AG04450 (cell line): ENCODE measurements around the gene CAMP. TPM values are rescaled to one million over a fixed set of nuclear protein-coding genes. Genes with fewer than 3 reads are reported as not detected.
"Not testable (repeated sequence)": the region's sequence is repeated elsewhere in the genome, so short reads cannot be mapped to it uniquely, and the experiment has no call there.

Source experiments
- CTCF ChIA-PET: fragments of 300-600, 350-600 bp; formaldehyde crosslinking; extraction: SDS; loops from one replicate; lab custom pipeline; 2022; ENCODE audit warnings: antibody characterized with exemption, inconsistent platforms; lab: Charles Lee
- POLR2A ChIA-PET: fragments of 350-600 bp; formaldehyde crosslinking; extraction: SDS; loops from one replicate; lab custom pipeline; 2021; ENCODE audit warnings: antibody characterized with exemption, inconsistent platforms; lab: Yijun Ruan, JAX
- DNase-seq: peaks from one replicate; pipeline ENCODE4 v3.0.0-alpha.2; 2011; ENCODE audit warnings: low read depth, low spot score
- H3K27ac ChIP-seq: one replicate; pipeline ENCODE4 v1.5.1; 2012; ENCODE audit warnings: low read depth, low read length, control low read depth
- H3K27me3 ChIP-seq: one replicate; pipeline ENCODE4 v1.6.0; 2012; ENCODE audit warnings: low read length; ENCODE audit not compliant: control insufficient read depth, insufficient read depth
- H3K4me3 ChIP-seq: 2 replicates; pipeline ENCODE4 v1.5.1; 2011; ENCODE audit warnings: mild to moderate bottlenecking, low read depth, low read length, control low read depth
- H3K9me3 ChIP-seq: 2 replicates; pipeline ENCODE4 v1.5.1; 2012; ENCODE audit warnings: low read length; ENCODE audit not compliant: control insufficient read depth, insufficient read depth
- polyA plus RNA-seq: library from polyadenylated mRNA; depleted of rRNA; stranded (reverse); fragments of >200 nt; gene quantifications from 2 replicates; pipeline ENCODE4 v1.2.3, GENCODE V29; 2011
- TF ChIP-seq, protein P1 (sequence below): IDR thresholded peaks from 2 replicates; pipeline ENCODE4 v1.5.1; 2011; ENCODE audit warnings: low read depth, low read length, control low read depth, inconsistent platforms

The CAMP gene
- polyA plus RNA-seq, 1 experiment: not detected

DNA sequence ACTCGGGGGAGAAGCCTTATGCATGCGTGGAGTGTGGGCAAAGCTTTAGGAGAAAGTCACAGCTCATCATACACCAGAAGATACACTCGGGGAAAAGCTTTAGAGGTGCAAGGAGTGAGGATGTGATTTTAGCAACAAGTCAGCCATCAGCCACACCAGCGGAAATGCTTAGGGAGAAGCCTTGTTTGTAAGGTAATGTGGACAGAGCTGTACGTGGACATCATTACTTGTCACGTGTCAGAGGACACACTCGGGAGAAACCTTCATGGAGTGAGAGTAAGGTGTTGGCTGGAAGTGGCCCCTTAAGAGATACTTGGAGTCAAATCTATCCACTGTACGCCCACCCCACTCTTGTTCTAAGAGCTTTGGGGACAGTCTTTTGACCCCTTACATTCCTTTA, 46.3 kb downstream of the CAMP start:
- CTCF ChIA-PET: interaction anchor here (2.3 to 12.2 kb wide), 2 partner anchors 131 to 165 kb away, joined by 6 to 404 read pairs; no protein-coding TSS in a partner anchor
- POLR2A ChIA-PET: no interaction called here
- DNase-seq: no peak
- Histone ChIP-seq H3K27ac (no peak overlapping the region), H3K4me3 (no peak overlapping the region), H3K27me3 (no peaks in the 10 kb centered on the region), H3K9me3 (peaks cover 12% of the 10 kb centered on the region)
- TF ChIP-seq, protein P1, sequence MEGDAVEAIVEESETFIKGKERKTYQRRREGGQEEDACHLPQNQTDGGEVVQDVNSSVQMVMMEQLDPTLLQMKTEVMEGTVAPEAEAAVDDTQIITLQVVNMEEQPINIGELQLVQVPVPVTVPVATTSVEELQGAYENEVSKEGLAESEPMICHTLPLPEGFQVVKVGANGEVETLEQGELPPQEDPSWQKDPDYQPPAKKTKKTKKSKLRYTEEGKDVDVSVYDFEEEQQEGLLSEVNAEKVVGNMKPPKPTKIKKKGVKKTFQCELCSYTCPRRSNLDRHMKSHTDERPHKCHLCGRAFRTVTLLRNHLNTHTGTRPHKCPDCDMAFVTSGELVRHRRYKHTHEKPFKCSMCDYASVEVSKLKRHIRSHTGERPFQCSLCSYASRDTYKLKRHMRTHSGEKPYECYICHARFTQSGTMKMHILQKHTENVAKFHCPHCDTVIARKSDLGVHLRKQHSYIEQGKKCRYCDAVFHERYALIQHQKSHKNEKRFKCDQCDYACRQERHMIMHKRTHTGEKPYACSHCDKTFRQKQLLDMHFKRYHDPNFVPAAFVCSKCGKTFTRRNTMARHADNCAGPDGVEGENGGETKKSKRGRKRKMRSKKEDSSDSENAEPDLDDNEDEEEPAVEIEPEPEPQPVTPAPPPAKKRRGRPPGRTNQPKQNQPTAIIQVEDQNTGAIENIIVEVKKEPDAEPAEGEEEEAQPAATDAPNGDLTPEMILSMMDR: no peak

DNA sequence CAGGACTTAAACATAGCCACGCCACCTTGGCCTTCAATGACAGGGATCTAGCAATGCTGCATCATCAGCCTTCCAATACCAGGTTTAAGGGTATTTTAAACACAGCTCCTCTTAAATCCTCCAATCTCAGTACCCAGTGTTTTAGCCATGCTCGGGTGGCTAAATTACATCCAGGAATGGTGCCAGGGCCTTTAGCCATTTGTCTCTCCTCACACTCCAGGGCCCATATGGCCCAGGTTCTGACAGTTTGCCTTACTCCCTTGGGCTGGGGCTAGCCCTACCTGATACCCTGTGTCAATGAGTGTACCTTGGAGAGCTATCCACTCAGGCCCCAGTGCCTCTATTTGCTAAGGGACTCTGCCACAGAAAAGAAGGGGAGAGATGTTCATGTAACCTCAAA, 47.0 kb downstream of the CAMP start:
- ChIA-PET CTCF (interaction anchor here (0.6 to 12.2 kb wide), 4 partner anchors 76 to 340 kb away, joined by 3 to 404 read pairs (median 5); no protein-coding TSS in a partner anchor), POLR2A (interaction anchor here (0.8 kb wide), 1 partner anchor 166 kb away, joined by 3 read pairs; no protein-coding TSS in a partner anchor)
- H3K9me3 ChIP-seq: peaks cover 12% of the 10 kb centered on the region
- no peak for DNase-seq
- no peak overlapping the region for H3K27ac ChIP-seq
- TF ChIP-seq, protein P1: no peak
- no peak overlapping the region for H3K4me3 ChIP-seq
- no peaks in the 10 kb centered on the region for H3K27me3 ChIP-seq

DNA sequence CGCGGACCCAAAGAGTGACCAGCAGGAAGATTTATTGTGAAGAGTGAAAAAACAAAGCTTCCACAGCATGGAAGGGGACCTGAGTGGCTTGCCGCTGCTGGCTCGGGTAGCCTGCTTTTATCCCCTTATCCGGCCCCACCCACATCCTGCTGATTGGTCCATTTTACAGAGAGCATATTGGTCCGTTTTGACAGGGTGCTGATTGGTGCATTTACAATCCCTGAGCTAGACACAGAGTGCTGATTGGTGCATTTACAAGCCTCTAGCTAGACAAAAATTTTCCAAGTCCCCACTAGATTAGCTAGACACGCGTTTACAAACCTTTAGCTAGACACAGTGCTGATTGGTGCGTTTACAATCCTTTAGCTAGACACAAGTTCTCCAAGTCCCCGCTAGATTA, 47.9 kb downstream of the CAMP start:
- not testable (repeated sequence) for H3K4me3 ChIP-seq, DNase-seq, H3K27me3 ChIP-seq, H3K27ac ChIP-seq
- CTCF ChIA-PET: interaction anchor here (0.6 to 12.2 kb wide), 5 partner anchors 130 to 278 kb away, joined by 4 to 404 read pairs (median 6); no protein-coding TSS in a partner anchor
- H3K9me3 ChIP-seq: peaks cover 12% of the 10 kb centered on the region
- POLR2A ChIA-PET: interaction anchor here (0.6 kb wide), 2 partner anchors 288 to 289 kb away, joined by 3 read pairs; no protein-coding TSS in a partner anchor

DNA sequence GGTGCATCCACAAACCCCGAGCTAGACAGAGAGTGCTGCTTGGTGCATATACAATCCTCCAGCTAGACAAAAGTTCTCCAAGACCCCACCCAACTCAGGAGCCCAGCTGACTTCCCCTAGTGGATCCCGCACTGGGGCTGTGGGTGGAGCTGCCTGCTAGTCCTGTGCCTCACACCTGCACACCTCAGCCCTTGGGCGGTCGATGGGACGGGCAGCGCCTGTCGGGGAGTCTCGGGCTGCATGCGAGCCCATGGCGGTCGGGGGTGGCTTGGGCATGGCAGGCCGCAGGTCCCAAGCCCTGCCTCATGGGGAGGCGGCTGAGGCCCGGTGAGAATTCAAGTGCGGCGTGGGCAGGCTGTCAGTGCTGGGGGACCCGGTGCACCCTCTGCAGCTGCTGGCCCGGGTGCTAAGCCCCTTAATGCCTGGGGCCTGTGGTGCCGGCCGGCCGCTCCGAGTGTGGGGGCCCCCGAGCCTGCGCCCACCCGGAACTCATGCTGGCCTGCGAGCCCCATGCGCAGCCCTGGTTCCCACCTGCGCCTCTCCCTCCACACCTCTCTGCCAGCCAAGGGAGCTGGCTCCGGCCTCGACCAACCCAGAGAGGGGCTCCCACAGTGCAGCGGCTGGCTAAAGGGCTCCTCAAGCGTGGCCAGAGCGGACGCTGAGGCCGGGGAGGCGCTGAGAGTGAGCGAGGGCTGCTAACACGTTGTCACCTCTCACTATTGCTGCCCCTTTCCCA, 48.6 kb downstream of the CAMP start:
- CTCF ChIA-PET: interaction anchor here (0.8 to 12.2 kb wide), 6 partner anchors 77 to 277 kb away, joined by 3 to 404 read pairs (median 6); partner anchors contain the start of genes CCDC51 and TMA7
- POLR2A ChIA-PET: interaction anchor here (0.6 kb wide), 3 partner anchors 269 to 289 kb away, joined by 3 read pairs; no protein-coding TSS in a partner anchor
- no peaks in the 10 kb centered on the region for H3K27me3 ChIP-seq

DNA sequence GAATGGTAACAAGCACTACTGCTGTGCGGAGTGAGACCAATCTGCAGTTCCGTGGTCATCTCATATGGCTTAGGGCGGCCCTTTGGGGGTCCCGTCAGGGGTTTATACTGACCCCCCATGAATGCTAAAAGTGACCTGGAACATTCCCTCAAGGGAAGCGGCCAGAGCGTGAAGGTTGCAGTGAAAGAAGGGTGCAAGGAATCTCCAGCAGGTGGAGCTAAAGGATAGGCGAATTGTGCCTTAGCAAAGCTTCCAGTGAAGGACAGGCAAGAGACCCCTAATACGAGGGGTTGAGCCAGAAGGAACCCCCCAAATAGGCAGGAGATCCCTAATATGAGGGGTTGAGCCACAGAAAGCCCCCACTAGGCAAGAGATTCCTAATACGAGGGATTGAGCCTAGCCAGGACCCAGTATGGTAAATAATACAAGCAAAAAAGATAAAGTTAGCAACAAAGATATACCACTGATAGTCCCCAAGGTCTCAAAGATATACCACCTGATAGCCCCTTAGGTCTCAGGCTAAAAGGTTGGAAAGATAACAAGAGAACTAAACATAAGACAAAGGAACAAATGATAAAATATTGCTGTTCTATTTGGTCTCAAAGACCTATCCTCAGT, 50.4 kb downstream of the CAMP start:
- ChIA-PET CTCF (interaction anchor here (1.0 to 12.2 kb wide), 7 partner anchors 14 to 275 kb away, joined by 3 to 404 read pairs (median 6); partner anchors contain the start of gene CCDC51), POLR2A (interaction anchor here (0.9 kb wide), 1 partner anchor 162 kb away, joined by 5 read pairs; no protein-coding TSS in a partner anchor)
- peaks cover 12% of the 10 kb centered on the region for H3K9me3 ChIP-seq
- no peak overlapping the region for H3K4me3 ChIP-seq
- no peak overlapping the region for H3K27ac ChIP-seq
- DNase-seq: peak; percentile 13
- TF ChIP-seq, protein P1: peak; percentile 84
- no peaks in the 10 kb centered on the region for H3K27me3 ChIP-seq

More for the DNA sequence above, 48.6 kb downstream of the CAMP start:
- Histone ChIP-seq H3K9me3 (peaks cover 12% of the 10 kb centered on the region), H3K4me3 (no peak overlapping the region), H3K27ac (no peak overlapping the region)
- TF ChIP-seq, protein P1: no peak
- no peak for DNase-seq
